Activated T-cell treated with anti-CD3 and anti-CD28 coated beads, Interleukin-2, amount 50 U/mL, for 4 hours (primary cell): ENCODE results near the gene AURKA. TPM values are rescaled to one million over a fixed set of nuclear protein-coding genes. Genes with fewer than 3 reads are reported as not detected.
A peak's percentile ranks its signal among the peaks of the same experiment; 100 is the strongest.

Experiments used
- ATAC-seq, 2 donors: fragments of 200-7000 bp; cut with Tn5 transposase; one replicate each; pipeline ENCODE4 v1.10.0; 2021
- DNase-seq: peaks from one replicate; pipeline ENCODE4 v3.0.0-alpha.2; 2020
- H3K27me3 Mint-ChIP-seq: one replicate; pipeline ENCODE4 v1.8.0; 2021; ENCODE audit warnings: low read depth, mixed read lengths
- H3K36me3 Mint-ChIP-seq: one replicate; pipeline ENCODE4 v1.8.0; 2022; ENCODE audit warnings: mixed read lengths; ENCODE audit not compliant: insufficient read depth
- H3K4me1 Mint-ChIP-seq: one replicate; pipeline ENCODE4 v1.8.0; 2021; ENCODE audit warnings: low read depth, mixed read lengths
- H3K4me3 Mint-ChIP-seq: one replicate; pipeline ENCODE4 v1.8.0; 2021; ENCODE audit warnings: mild to moderate bottlenecking, moderate library complexity, mixed read lengths
- H3K9me3 Mint-ChIP-seq: one replicate; pipeline ENCODE4 v1.8.0; 2021; ENCODE audit warnings: mixed read lengths
- total RNA-seq, 3 donors: library from RNA; stranded (reverse); gene quantifications; one replicate each; pipeline ENCODE4 v1.2.1, GENCODE V29; 2021

AURKA gene
- total RNA-seq, 3 donors from 2014 or later = 7.3 to 9.6 (median 9.0) TPM

- ATAC-seq (no peak), DNase-seq (no peak)
- H3K4me3 Mint-ChIP-seq = peak overlapping the region; percentile 14
- peaks cover 60% of the 10 kb centered on the region for H3K4me1 Mint-ChIP-seq
- H3K9me3 Mint-ChIP-seq = no peaks in the 10 kb centered on the region
- peaks cover 2% of the 10 kb centered on the region for H3K36me3 Mint-ChIP-seq
- H3K27me3 Mint-ChIP-seq = no peaks in the 10 kb centered on the region
Measured at GRCh38 chr20:56427797-56428196, 35.8 kb upstream of the AURKA start.

DNA sequence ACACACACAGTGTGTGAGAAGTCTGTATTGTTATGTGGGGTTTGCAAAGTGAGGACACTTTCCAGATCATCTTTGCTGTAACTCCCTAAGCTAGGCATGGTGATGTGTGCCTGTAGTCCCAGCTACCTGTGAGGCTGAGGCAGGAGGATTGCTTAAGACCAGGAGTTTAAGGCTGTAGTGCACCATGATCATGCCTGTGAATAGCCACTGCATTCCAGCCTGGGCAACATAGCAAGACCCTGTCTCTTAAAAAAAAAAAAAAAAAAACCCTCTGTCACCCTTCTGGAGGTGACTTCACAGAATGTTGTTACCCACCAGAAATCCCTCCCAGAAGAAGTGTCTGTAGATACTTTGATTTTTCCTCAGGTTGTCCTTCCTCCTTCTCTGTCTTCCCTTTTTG lies 34.9 kb upstream of the AURKA start:
- no peaks in the 10 kb centered on the region for H3K9me3 Mint-ChIP-seq
- DNase-seq (no peak), ATAC-seq (no peak)
- no peak overlapping the region for H3K4me3 Mint-ChIP-seq
- H3K4me1 Mint-ChIP-seq = peaks cover 66% of the 10 kb centered on the region
- no peaks in the 10 kb centered on the region for H3K27me3 Mint-ChIP-seq
- H3K36me3 Mint-ChIP-seq = peaks cover 2% of the 10 kb centered on the region

DNA sequence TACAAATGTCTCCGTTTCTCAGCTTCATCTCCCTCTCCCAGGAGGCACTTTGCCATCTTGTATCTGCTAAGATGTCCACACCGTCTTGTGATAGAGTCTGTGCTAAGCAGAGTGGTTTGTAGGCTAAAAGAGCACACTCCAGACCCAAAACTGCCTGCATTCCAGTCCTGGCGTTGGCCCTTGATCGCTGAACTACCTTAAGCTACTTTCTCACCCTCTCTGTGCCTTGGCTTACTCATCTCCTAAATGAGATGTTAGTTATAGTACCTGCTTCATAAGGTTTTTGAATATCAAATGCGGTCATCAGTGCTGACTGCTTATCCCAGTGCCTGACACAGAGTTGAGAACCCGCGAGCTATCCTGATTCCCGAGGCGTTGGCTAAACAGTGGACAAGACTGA lies 34.0 kb upstream of the AURKA start:
- no peak for ATAC-seq
- no peak for DNase-seq
- Mint-ChIP-seq H3K4me3 (no peak overlapping the region), H3K9me3 (no peaks in the 10 kb centered on the region), H3K36me3 (peaks cover 2% of the 10 kb centered on the region), H3K27me3 (no peaks in the 10 kb centered on the region), H3K4me1 (peaks cover 72% of the 10 kb centered on the region)

GRCh38 chr20:56424931-56425330 lies 32.9 kb upstream of the AURKA start:
- no peak for ATAC-seq
- H3K27me3 Mint-ChIP-seq = no peaks in the 10 kb centered on the region
- DNase-seq = no peak
- no peaks in the 10 kb centered on the region for H3K36me3 Mint-ChIP-seq
- peaks cover 72% of the 10 kb centered on the region for H3K4me1 Mint-ChIP-seq
- H3K9me3 Mint-ChIP-seq = no peaks in the 10 kb centered on the region
- no peak overlapping the region for H3K4me3 Mint-ChIP-seq

GRCh38 chr20:56423886-56424285 lies 31.9 kb upstream of the AURKA start:
- Mint-ChIP-seq H3K4me3 (no peak overlapping the region), H3K9me3 (no peaks in the 10 kb centered on the region), H3K4me1 (peaks cover 68% of the 10 kb centered on the region), H3K27me3 (no peaks in the 10 kb centered on the region), H3K36me3 (no peaks in the 10 kb centered on the region)
- ATAC-seq (no peak), DNase-seq (no peak)

- ATAC-seq (no peak), DNase-seq (no peak)
- Mint-ChIP-seq H3K9me3 (no peaks in the 10 kb centered on the region), H3K36me3 (no peaks in the 10 kb centered on the region), H3K27me3 (no peaks in the 10 kb centered on the region), H3K4me3 (no peak overlapping the region), H3K4me1 (peaks cover 68% of the 10 kb centered on the region)
Measured at GRCh38 chr20:56423211-56423610, 31.2 kb upstream of the AURKA start.

- ATAC-seq (no peak), DNase-seq (no peak)
- Mint-ChIP-seq H3K27me3 (no peaks in the 10 kb centered on the region), H3K9me3 (no peaks in the 10 kb centered on the region), H3K4me1 (peaks cover 68% of the 10 kb centered on the region), H3K4me3 (peak overlapping the region; percentile 6), H3K36me3 (peaks cover under 1% of the 10 kb centered on the region)
Measured at GRCh38 chr20:56422824-56423189, 30.8 kb upstream of the AURKA start.

GRCh38 chr20:56422076-56422823 lies 30.2 kb upstream of the AURKA start:
- ATAC-seq (no peak), DNase-seq (no peak)
- Mint-ChIP-seq H3K9me3 (no peaks in the 10 kb centered on the region), H3K4me3 (peak overlapping the region; percentile 6), H3K36me3 (peaks cover 3% of the 10 kb centered on the region), H3K4me1 (peaks cover 69% of the 10 kb centered on the region), H3K27me3 (no peaks in the 10 kb centered on the region)

GRCh38 chr20:56420940-56421688 lies 29.1 kb upstream of the AURKA start:
- DNase-seq (no peak), ATAC-seq (no peak)
- no peaks in the 10 kb centered on the region for H3K9me3 Mint-ChIP-seq
- H3K36me3 Mint-ChIP-seq = peaks cover 4% of the 10 kb centered on the region
- H3K4me3 Mint-ChIP-seq = no peak overlapping the region
- H3K27me3 Mint-ChIP-seq = no peaks in the 10 kb centered on the region
- H3K4me1 Mint-ChIP-seq = peaks cover 78% of the 10 kb centered on the region

- H3K4me1 Mint-ChIP-seq = peaks cover 79% of the 10 kb centered on the region
- no peaks in the 10 kb centered on the region for H3K27me3 Mint-ChIP-seq
Measured at GRCh38 chr20:56420028-56420427, 28.0 kb upstream of the AURKA start.

DNA sequence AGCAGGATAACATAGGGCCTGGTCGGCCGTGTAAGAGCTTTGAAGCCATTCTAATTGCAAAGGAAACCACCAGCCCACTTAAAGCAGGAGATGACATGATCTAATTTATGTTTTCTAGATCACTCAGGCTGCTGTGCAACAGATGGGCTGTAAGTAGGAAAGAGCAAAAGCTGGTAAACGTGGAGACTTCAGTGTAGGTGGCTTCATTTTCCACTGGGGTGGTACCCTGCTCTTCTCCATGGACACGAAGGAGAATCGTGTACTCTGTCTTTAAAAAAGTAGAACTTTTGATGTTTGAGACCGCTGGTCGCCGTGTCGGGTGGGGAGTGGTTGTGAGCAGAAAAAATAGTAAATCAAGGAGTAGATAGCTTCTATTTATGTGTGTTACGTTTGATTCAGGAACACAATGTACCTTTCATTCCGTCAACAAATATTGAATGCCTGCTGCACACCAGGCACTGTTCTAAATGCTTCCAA lies 26.4 kb upstream of the AURKA start:
- no peak for DNase-seq
- ATAC-seq = peak; percentile 51 to 53
- no peaks in the 10 kb centered on the region for H3K27me3 Mint-ChIP-seq
- H3K4me1 Mint-ChIP-seq = peaks cover 88% of the 10 kb centered on the region
- H3K4me3 Mint-ChIP-seq = peak overlapping the region; percentile 63
- peaks cover 8% of the 10 kb centered on the region for H3K36me3 Mint-ChIP-seq
- H3K9me3 Mint-ChIP-seq = no peaks in the 10 kb centered on the region

More at GRCh38 chr20:56420028-56420427, 28.0 kb upstream of the AURKA start:
- peaks cover 4% of the 10 kb centered on the region for H3K36me3 Mint-ChIP-seq
- H3K9me3 Mint-ChIP-seq = no peaks in the 10 kb centered on the region
- H3K4me3 Mint-ChIP-seq = no peak overlapping the region
- ATAC-seq (no peak), DNase-seq (no peak)

GRCh38 chr20:56417911-56418310 lies 25.9 kb upstream of the AURKA start:
- no peaks in the 10 kb centered on the region for H3K27me3 Mint-ChIP-seq
- peak overlapping the region; percentile 63 for H3K4me3 Mint-ChIP-seq
- H3K36me3 Mint-ChIP-seq = peaks cover 8% of the 10 kb centered on the region
- DNase-seq = no peak
- no peaks in the 10 kb centered on the region for H3K9me3 Mint-ChIP-seq
- no peak for ATAC-seq
- H3K4me1 Mint-ChIP-seq = peaks cover 90% of the 10 kb centered on the region

GRCh38 chr20:56417402-56417801 lies 25.4 kb upstream of the AURKA start:
- H3K4me3 Mint-ChIP-seq = peak overlapping the region; percentile 16
- no peaks in the 10 kb centered on the region for H3K9me3 Mint-ChIP-seq
- peaks cover 8% of the 10 kb centered on the region for H3K36me3 Mint-ChIP-seq
- no peaks in the 10 kb centered on the region for H3K27me3 Mint-ChIP-seq
- H3K4me1 Mint-ChIP-seq = peaks cover 90% of the 10 kb centered on the region
- no peak for ATAC-seq
- DNase-seq = no peak

GRCh38 chr20:56414842-56415765 lies 23.1 kb upstream of the AURKA start:
- H3K4me3 Mint-ChIP-seq = peak overlapping the region; percentile 55
- H3K4me1 Mint-ChIP-seq = peaks cover 84% of the 10 kb centered on the region
- no peaks in the 10 kb centered on the region for H3K9me3 Mint-ChIP-seq
- ATAC-seq (peak; percentile 56 to 64), DNase-seq (peak; percentile 61)
- H3K36me3 Mint-ChIP-seq = peaks cover 9% of the 10 kb centered on the region
- H3K27me3 Mint-ChIP-seq = no peaks in the 10 kb centered on the region
